HCT116 (cell line): Measurements from ENCODE around the gene NFIX. TPM values are rescaled to one million over a fixed set of nuclear protein-coding genes. Genes with fewer than 3 reads are reported as not detected.

Experiments used
- ATAC-seq: fragments of 200-7000 bp; cut with Tn5 transposase; 2 replicates; pipeline ENCODE4 v1.9.1; 2020; ENCODE audit warnings: mild to moderate bottlenecking, moderate library complexity
- BruUV-seq: library from RNA; stranded (reverse); fragments of 400-500 nt; replicated peaks from 2 replicates; lab custom pipeline; 2021; lab: Mats Ljungman, UMichigan
- CTCF ChIA-PET: fragments of 300-600 bp; sonication (Branson Sonifier 250); formaldehyde crosslinking; loops from one replicate; lab custom pipeline; 2021; ENCODE audit warnings: antibody characterized with exemption; lab: Charles Lee
- POLR2A ChIA-PET: fragments of 300-600, 350-600 bp; sonication (Branson Sonifier 250); formaldehyde crosslinking; loops from one replicate; lab custom pipeline; 2021; ENCODE audit warnings: antibody characterized with exemption; lab: Charles Lee
- RAD21 ChIA-PET, 2 experiments: fragments of 300-600 bp; sonication (Branson Sonifier 250); formaldehyde crosslinking; loops; one replicate each; lab custom pipeline; 2023; ENCODE audit warnings: low total read pairs in 2 of 2; ENCODE audit not compliant: uncharacterized antibody in 2 of 2, unreplicated experiment in 2 of 2, low non-redundant PET in 1 of 2; lab: Charles Lee
- DNase-seq: peaks from one replicate; pipeline ENCODE4 v3.0.0-alpha.2; 2010; ENCODE audit warnings: low read depth, low spot score
- H2AFZ ChIP-seq: fragments of 200-600 bp; shearing (Covaris generic), sonication (generic); 2 replicates; pipeline ENCODE4 v1.6.1; 2017; ENCODE audit warnings: low read depth, mixed run types, mixed read lengths, antibody characterized with exemption, low read length; ENCODE audit not compliant: poor library complexity, severe bottlenecking
- H3K27ac ChIP-seq: 2 replicates; pipeline ENCODE4 v1.5.1; 2012; ENCODE audit warnings: low read depth, low read length
- H3K27me3 ChIP-seq: fragments of 200-600 bp; sonication (generic); 2 replicates; pipeline ENCODE4 v1.6.1; 2016; ENCODE audit warnings: mixed run types, low read length, mixed read lengths; ENCODE audit not compliant: insufficient read depth
- H3K36me3 ChIP-seq, 2 experiments: fragments of 200-500 bp in 1 of 2; fragments of 200-600 bp in 1 of 2; sonication (Bioruptor generic) in 1 of 2; sonication (generic) in 1 of 2; 2 replicates each; pipeline versions ENCODE4 v1.5.1 to v1.6.1; 2014 to 2016; ENCODE audit warnings: low read length in 2 of 2, inconsistent platforms in 1 of 2, mixed read lengths in 1 of 2, mixed run types in 1 of 2; ENCODE audit not compliant: insufficient read depth in 2 of 2, control insufficient read depth in 1 of 2
- H3K4me1 ChIP-seq, 2 experiments: fragments of 200-600 bp in 1 of 2; sonication (generic) in 1 of 2; 2 replicates each; pipeline versions ENCODE4 v1.5.1 to v1.6.1; 2012 to 2017; ENCODE audit warnings: low read length in 2 of 2, inconsistent platforms in 1 of 2, mild to moderate bottlenecking in 1 of 2, mixed read lengths in 1 of 2, mixed run types in 1 of 2, moderate library complexity in 1 of 2; ENCODE audit not compliant: insufficient read depth in 2 of 2, control insufficient read depth in 1 of 2
- H3K4me2 ChIP-seq: fragments of 200-600 bp; sonication (generic); 2 replicates; pipeline ENCODE4 v1.6.1; 2017; ENCODE audit warnings: mixed run types, low read length, mixed read lengths
- H3K4me3 ChIP-seq, 2 experiments: fragments of 200-600 bp in 1 of 2; sonication (generic) in 1 of 2; replicated peaks in 1 of 2; 2 replicates each; pipeline ENCODE4 v1.5.1; 2011 to 2016; ENCODE audit warnings: low read length in 2 of 2, control low read depth in 1 of 2, low read depth in 1 of 2, mild to moderate bottlenecking in 1 of 2, mixed read lengths in 1 of 2, mixed run types in 1 of 2
- H3K79me2 ChIP-seq: fragments of 200-600 bp; sonication (generic); 2 replicates; pipeline ENCODE4 v1.6.1; 2017; ENCODE audit warnings: mild to moderate bottlenecking, mixed run types, low read length, moderate library complexity, mixed read lengths; ENCODE audit not compliant: insufficient read depth
- H3K9ac ChIP-seq: fragments of 200-600 bp; sonication (generic); 2 replicates; pipeline ENCODE4 v1.6.1; 2016; ENCODE audit warnings: low read length, mixed read lengths
- H3K9me2 ChIP-seq: fragments of 200-600 bp; sonication (generic), shearing (Covaris generic); 2 replicates; pipeline ENCODE4 v1.6.1; 2017; ENCODE audit warnings: mixed run types, mild to moderate bottlenecking, moderate library complexity; ENCODE audit not compliant: insufficient read depth
- H3K9me3 ChIP-seq, 2 experiments: fragments of 200-500 bp in 1 of 2; fragments of 200-600 bp in 1 of 2; sonication (Bioruptor generic) in 1 of 2; sonication (generic) in 1 of 2; 2 replicates each; pipeline ENCODE4 v1.6.1; 2014 to 2017; ENCODE audit warnings: low read length in 2 of 2, mixed read lengths in 2 of 2, inconsistent platforms in 1 of 2, low read depth in 1 of 2, mild to moderate bottlenecking in 1 of 2, mixed run types in 1 of 2, moderate library complexity in 1 of 2; ENCODE audit not compliant: control insufficient read depth in 1 of 2, insufficient read depth in 1 of 2
- H4K20me1 ChIP-seq: fragments of 200-600 bp; sonication (generic), shearing (Covaris generic); 2 replicates; pipeline ENCODE4 v1.6.1; 2017; ENCODE audit warnings: mixed run types, mild to moderate bottlenecking, moderate library complexity; ENCODE audit not compliant: insufficient read depth
- CEBPB ChIP-seq: IDR thresholded peaks from 2 replicates; pipeline ENCODE4 v1.6.1; 2012; ENCODE audit warnings: low read depth
- POLR2AphosphoS5 ChIP-seq: IDR thresholded peaks from 2 replicates; pipeline ENCODE4 v1.6.1; 2011; ENCODE audit warnings: mild to moderate bottlenecking, low read depth, low read length, moderate library complexity
- RAD21 ChIP-seq: IDR thresholded peaks from 2 replicates; pipeline ENCODE4 v1.6.1; 2012; ENCODE audit warnings: low read depth, mild to moderate bottlenecking
- SP1 ChIP-seq: IDR thresholded peaks from 2 replicates; pipeline ENCODE4 v1.6.1; 2012; ENCODE audit warnings: low read depth
- TCF7L2 ChIP-seq: IDR thresholded peaks from 2 replicates; pipeline ENCODE4 v1.7.0; 2011; ENCODE audit warnings: borderline replicate concordance, inconsistent platforms; ENCODE audit not compliant: insufficient read depth, insufficient read length; ENCODE audit errors: extremely low read depth
- YY1 ChIP-seq: IDR thresholded peaks from 2 replicates; pipeline ENCODE4 v1.6.1; 2011; ENCODE audit warnings: low read length, low read depth, moderate library complexity, mild to moderate bottlenecking; ENCODE audit not compliant: insufficient replicate concordance; ENCODE audit errors: extremely low read depth
- ZNF274 ChIP-seq: fragments of 200-500 bp; sonication (Bioruptor generic); IDR thresholded peaks from 2 replicates; pipeline ENCODE4 v1.6.1; 2014; ENCODE audit warnings: mild to moderate bottlenecking, low read depth, low read length, inconsistent platforms
- intact Hi-C: fragments of 100-400 bp; cut with micrococcal nuclease; formaldehyde crosslinking; loops from 2 replicates; pipeline ENCODE4 v1.10.0; 2022
- total RNA-seq: library from RNA; stranded (reverse); gene quantifications from one replicate; pipeline ENCODE4 v1.2.1, GENCODE V29; 2021; ENCODE audit not compliant: unreplicated experiment
- TF ChIP-seq, protein P1 (sequence below), 3 experiments: fragments of 200-600 bp in 1 of 3; sonication (generic) in 1 of 3; IDR thresholded peaks in 2 of 3; conservative IDR thresholded peaks in 1 of 3; 2 replicates each; pipeline ENCODE4 v1.5.1; 2012 to 2017; ENCODE audit warnings: low read depth in 2 of 3, low read length in 2 of 3, antibody characterized with exemption in 1 of 3, borderline replicate concordance in 1 of 3, control low read depth in 1 of 3, mild to moderate bottlenecking in 1 of 3, mixed read lengths in 1 of 3, mixed run types in 1 of 3, moderate library complexity in 1 of 3; ENCODE audit not compliant: insufficient read depth in 1 of 3
- TF ChIP-seq, protein P2 (sequence below): IDR thresholded peaks from 2 replicates; pipeline ENCODE4 v1.6.1; 2012
- TF ChIP-seq, protein P3 (sequence below): IDR thresholded peaks from 2 replicates; pipeline ENCODE4 v1.6.1; 2012; ENCODE audit warnings: low read depth

NFIX gene
- total RNA-seq, 1 experiment from 2014 or later: 34.8 TPM

DNA sequence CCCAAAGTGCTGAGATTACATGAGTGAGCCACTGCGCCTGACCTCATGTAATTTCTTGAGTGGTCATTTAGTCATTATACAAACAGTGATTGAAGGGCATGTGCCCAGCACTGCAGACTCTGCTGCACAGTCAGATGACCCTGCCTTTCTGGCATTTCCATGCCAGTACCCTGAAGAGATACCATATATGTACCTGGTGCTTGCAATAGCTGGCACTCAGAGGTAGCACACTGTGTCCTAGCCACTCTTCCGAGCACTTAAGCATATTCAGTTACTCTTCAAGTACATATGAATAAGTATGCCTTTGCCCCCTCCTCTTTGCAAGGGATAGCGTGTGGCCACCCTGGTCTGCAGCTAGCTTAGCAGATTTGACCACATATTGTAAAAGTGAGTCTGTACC lies 139.4 kb downstream of the NFIX start:
- Histone ChIP-seq H3K4me3 (no peak overlapping the region), H3K27ac (no peak overlapping the region), H2AFZ (no peak overlapping the region), H3K4me2 (no peak overlapping the region), H3K79me2 (peaks cover 52% of the 10 kb centered on the region), H3K9ac (no peak overlapping the region), H3K27me3 (no peaks in the 10 kb centered on the region), H3K9me2 (no peaks in the 10 kb centered on the region), H3K4me1 (peaks cover 2 to 27% of the 10 kb centered on the region in 2 experiments; a peak in 3 of 4 replicates), H4K20me1 (peaks cover 9% of the 10 kb centered on the region; the same call in 1 of the 2 replicates), H3K9me3 (no peaks in the 10 kb centered on the region), H3K36me3 (peaks cover 12 to 35% of the 10 kb centered on the region in 2 experiments; a peak in 3 of 4 replicates)
- DNase-seq (no peak), ATAC-seq (no peak)
- no TSS peak for BruUV-seq
- TF ChIP-seq SP1 (no peak), CEBPB (no peak), POLR2AphosphoS5 (no peak), ZNF274 (no peak), RAD21 (no peak), TCF7L2 (no peak), YY1 (no peak)
- TF ChIP-seq, protein P1, sequence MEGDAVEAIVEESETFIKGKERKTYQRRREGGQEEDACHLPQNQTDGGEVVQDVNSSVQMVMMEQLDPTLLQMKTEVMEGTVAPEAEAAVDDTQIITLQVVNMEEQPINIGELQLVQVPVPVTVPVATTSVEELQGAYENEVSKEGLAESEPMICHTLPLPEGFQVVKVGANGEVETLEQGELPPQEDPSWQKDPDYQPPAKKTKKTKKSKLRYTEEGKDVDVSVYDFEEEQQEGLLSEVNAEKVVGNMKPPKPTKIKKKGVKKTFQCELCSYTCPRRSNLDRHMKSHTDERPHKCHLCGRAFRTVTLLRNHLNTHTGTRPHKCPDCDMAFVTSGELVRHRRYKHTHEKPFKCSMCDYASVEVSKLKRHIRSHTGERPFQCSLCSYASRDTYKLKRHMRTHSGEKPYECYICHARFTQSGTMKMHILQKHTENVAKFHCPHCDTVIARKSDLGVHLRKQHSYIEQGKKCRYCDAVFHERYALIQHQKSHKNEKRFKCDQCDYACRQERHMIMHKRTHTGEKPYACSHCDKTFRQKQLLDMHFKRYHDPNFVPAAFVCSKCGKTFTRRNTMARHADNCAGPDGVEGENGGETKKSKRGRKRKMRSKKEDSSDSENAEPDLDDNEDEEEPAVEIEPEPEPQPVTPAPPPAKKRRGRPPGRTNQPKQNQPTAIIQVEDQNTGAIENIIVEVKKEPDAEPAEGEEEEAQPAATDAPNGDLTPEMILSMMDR (IDR thresholded peaks at IDR 0.05 in 2 of 3, conservative IDR thresholded peaks at IDR 0.05 in 1 of 3; ENCODE audit: borderline replicate concordance in 1 of 3, insufficient read depth in 1 of 3, low read depth in 2 of 3, low read length in 2 of 3): no peak
- TF ChIP-seq, protein P2, sequence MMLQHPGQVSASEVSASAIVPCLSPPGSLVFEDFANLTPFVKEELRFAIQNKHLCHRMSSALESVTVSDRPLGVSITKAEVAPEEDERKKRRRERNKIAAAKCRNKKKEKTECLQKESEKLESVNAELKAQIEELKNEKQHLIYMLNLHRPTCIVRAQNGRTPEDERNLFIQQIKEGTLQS: no peak
- TF ChIP-seq, protein P3, sequence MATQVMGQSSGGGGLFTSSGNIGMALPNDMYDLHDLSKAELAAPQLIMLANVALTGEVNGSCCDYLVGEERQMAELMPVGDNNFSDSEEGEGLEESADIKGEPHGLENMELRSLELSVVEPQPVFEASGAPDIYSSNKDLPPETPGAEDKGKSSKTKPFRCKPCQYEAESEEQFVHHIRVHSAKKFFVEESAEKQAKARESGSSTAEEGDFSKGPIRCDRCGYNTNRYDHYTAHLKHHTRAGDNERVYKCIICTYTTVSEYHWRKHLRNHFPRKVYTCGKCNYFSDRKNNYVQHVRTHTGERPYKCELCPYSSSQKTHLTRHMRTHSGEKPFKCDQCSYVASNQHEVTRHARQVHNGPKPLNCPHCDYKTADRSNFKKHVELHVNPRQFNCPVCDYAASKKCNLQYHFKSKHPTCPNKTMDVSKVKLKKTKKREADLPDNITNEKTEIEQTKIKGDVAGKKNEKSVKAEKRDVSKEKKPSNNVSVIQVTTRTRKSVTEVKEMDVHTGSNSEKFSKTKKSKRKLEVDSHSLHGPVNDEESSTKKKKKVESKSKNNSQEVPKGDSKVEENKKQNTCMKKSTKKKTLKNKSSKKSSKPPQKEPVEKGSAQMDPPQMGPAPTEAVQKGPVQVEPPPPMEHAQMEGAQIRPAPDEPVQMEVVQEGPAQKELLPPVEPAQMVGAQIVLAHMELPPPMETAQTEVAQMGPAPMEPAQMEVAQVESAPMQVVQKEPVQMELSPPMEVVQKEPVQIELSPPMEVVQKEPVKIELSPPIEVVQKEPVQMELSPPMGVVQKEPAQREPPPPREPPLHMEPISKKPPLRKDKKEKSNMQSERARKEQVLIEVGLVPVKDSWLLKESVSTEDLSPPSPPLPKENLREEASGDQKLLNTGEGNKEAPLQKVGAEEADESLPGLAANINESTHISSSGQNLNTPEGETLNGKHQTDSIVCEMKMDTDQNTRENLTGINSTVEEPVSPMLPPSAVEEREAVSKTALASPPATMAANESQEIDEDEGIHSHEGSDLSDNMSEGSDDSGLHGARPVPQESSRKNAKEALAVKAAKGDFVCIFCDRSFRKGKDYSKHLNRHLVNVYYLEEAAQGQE: no peak
- POLR2A ChIA-PET: no interaction called here
- CTCF ChIA-PET: no interaction called here
- RAD21 ChIA-PET: no interaction called here
- intact Hi-C loops: no loop called here
